GM12878 (cell line): ENCODE results near the gene RNF167. TPM values are rescaled to one million over a fixed set of nuclear protein-coding genes. Genes with fewer than 3 reads are reported as not detected.

Experiments
- CHD1 ChIP-seq: IDR thresholded peaks from 2 replicates; pipeline ENCODE4 v1.6.1; 2012; ENCODE audit warnings: low read depth, low read length, improper control_type of control experiment
- CHD4 ChIP-seq: fragments of 200-600 bp; sonication (generic); IDR thresholded peaks from 2 replicates; pipeline ENCODE4 v1.6.1; 2016; ENCODE audit warnings: mild to moderate bottlenecking
- EGR1 ChIP-seq, 2 experiments: IDR thresholded peaks; 1 replicate in 1 of 2; 2 replicates in 1 of 2; pipeline ENCODE4 v1.6.1; 2011 to 2012; ENCODE audit warnings: low read depth in 2 of 2, low read length in 2 of 2, borderline replicate concordance in 1 of 2, mild to moderate bottlenecking in 1 of 2, moderate library complexity in 1 of 2
- HDAC6 ChIP-seq: fragments of 200-600 bp; sonication (generic); IDR thresholded peaks from one replicate; pipeline ENCODE4 v1.8.0; 2017; ENCODE audit warnings: antibody characterized with exemption; ENCODE audit not compliant: unreplicated experiment
- MYB ChIP-seq: fragments of 150-350 bp; IDR thresholded peaks from 2 replicates; pipeline ENCODE4 v1.6.1; 2014; ENCODE audit warnings: mild to moderate bottlenecking, low read depth, low read length, borderline replicate concordance
- RAD51 ChIP-seq: fragments of 450-650 bp; IDR thresholded peaks from 2 replicates; pipeline ENCODE4 v1.6.1; 2016; ENCODE audit warnings: moderate library complexity, mild to moderate bottlenecking, inconsistent platforms
- REST ChIP-seq: IDR thresholded peaks from 2 replicates; pipeline ENCODE4 v1.6.1; 2012; ENCODE audit warnings: mild to moderate bottlenecking, low read depth, low read length
- RUNX3 ChIP-seq: IDR thresholded peaks from 2 replicates; pipeline ENCODE4 v1.6.1; 2012; ENCODE audit warnings: low read length, inconsistent platforms
- SKIL ChIP-seq: fragments of 450-650 bp; IDR thresholded peaks from 2 replicates; pipeline ENCODE4 v1.6.1; 2017; ENCODE audit warnings: mild to moderate bottlenecking, low read depth, inconsistent platforms; ENCODE audit not compliant: poor library complexity, severe bottlenecking
- SMC3 ChIP-seq: IDR thresholded peaks from 2 replicates; pipeline ENCODE4 v1.6.1; 2011; ENCODE audit warnings: low read length, improper control_type of control experiment, borderline replicate concordance
- SRF ChIP-seq, 2 experiments: IDR thresholded peaks; 2 replicates each; pipeline ENCODE4 v1.6.1; 2011; ENCODE audit warnings: low read depth in 2 of 2, low read length in 2 of 2, mild to moderate bottlenecking in 1 of 2, moderate library complexity in 1 of 2
- STAT1 ChIP-seq: fragments of 450-650 bp; conservative IDR thresholded peaks from 2 replicates; pipeline ENCODE4 v1.6.1; 2014; ENCODE audit warnings: antibody characterized with exemption, mild to moderate bottlenecking
- USF2 ChIP-seq: IDR thresholded peaks from 2 replicates; pipeline ENCODE4 v1.6.1; 2011; ENCODE audit warnings: low read depth, low read length, improper control_type of control experiment, borderline replicate concordance
- ZBTB4 ChIP-seq: fragments of 450-650 bp; formaldehyde crosslinking; IDR thresholded peaks from 2 replicates; pipeline ENCODE4 v1.4.0; 2022; ENCODE audit warnings: mild to moderate bottlenecking, moderate library complexity
- polyA plus RNA-seq, 11 experiments: library from polyadenylated mRNA; depleted of rRNA in 4 of 11; unstranded in 6 of 11; stranded (reverse) in 5 of 11; fragments of >200 nt; fragmentation: Nextera tagmentation in 4 of 11; fragmentation: Illumina TruSeq in 1 of 11; extraction: Ambion mirVana in 4 of 11; extraction: Trizol in 1 of 11; gene quantifications; 1 replicate in 1 of 11; 2 replicates in 10 of 11; pipeline versions ENCODE4 v1.2.1 to v1.2.3, GENCODE V29; 2011 to 2016; ENCODE audit warnings: inconsistent platforms in 2 of 11, missing spikeins in 2 of 11, low read depth in 1 of 11
- total RNA-seq, 4 experiments: library from RNA; depleted of rRNA in 3 of 4; stranded (reverse); fragments of >200 nt in 3 of 4; fragmentation: Illumina TruSeq in 1 of 4; extraction: Trizol in 1 of 4; gene quantifications; 2 replicates each; pipeline versions ENCODE4 v1.2.1 to v1.2.3, GENCODE V29; 2013 to 2021
- TF ChIP-seq, protein P1 (sequence below): IDR thresholded peaks from 2 replicates; pipeline ENCODE4 v1.6.1; 2012; ENCODE audit warnings: low read length, inconsistent platforms
- TF ChIP-seq, protein P2 (sequence below): IDR thresholded peaks from 2 replicates; pipeline ENCODE4 v1.6.1; 2012; ENCODE audit warnings: low read depth, low read length, improper control_type of control experiment

RNF167 gene
- total and polyA plus RNA-seq, 10 of the 15 experiments (the other 5 are each of a cell fraction or from before 2014, with no cell fraction given) = 33.6 to 147 (median 57.6) TPM

DNA sequence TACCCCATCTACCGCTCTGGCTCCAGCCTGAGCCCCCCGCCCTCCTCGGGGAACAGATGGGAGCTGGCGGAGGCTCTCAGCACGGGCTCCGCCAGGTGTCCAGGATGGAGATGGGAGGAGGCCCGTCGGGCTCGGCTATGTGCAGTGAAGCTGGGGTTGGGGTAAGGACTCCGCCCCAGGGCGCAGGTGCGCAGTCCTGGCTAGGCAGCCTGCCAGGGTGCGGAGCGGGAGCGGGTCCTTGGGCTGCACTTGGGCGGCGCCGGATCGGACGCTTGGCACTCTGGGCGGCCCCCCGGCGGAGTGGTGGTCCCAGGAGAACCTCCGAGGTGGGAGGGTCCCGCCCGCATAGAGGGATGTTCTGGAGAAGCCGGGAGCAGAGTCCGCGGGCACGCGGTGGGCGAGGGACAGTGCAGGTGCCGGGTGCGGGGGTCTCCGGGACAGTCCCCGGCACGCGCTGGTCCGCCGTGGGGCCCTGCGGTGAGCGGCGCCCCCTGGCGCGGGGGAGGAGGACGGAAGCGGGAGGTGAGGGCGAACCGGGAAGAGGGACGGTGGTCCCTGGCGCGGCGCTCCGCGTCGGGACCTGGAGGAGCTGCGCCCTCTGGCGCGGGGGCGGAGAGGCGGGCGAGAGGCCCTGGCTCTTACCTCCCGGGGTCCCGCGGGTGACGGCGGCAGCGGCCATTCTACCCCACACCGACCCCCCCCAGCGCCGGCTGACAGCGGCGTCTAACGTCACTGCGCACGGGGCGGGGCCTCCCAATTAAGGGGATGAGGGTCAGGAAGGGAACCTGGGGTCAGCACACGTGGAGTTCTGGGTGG, 47.1 kb downstream of the RNF167 start, which contains the start of gene CAMTA2 (continued):
- TF ChIP-seq CHD1 = no peak
- TF ChIP-seq USF2 = no peak
- TF ChIP-seq, protein P1, sequence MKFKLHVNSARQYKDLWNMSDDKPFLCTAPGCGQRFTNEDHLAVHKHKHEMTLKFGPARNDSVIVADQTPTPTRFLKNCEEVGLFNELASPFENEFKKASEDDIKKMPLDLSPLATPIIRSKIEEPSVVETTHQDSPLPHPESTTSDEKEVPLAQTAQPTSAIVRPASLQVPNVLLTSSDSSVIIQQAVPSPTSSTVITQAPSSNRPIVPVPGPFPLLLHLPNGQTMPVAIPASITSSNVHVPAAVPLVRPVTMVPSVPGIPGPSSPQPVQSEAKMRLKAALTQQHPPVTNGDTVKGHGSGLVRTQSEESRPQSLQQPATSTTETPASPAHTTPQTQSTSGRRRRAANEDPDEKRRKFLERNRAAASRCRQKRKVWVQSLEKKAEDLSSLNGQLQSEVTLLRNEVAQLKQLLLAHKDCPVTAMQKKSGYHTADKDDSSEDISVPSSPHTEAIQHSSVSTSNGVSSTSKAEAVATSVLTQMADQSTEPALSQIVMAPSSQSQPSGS = no peak
- TF ChIP-seq RUNX3 = peak; percentile 77
- no peak for TF ChIP-seq ZBTB4
- no peak; the same call in 1 of the 2 replicates for TF ChIP-seq STAT1
- no peak for TF ChIP-seq CHD4
- TF ChIP-seq HDAC6 = no peak
- TF ChIP-seq SKIL = no peak
- TF ChIP-seq, protein P2, sequence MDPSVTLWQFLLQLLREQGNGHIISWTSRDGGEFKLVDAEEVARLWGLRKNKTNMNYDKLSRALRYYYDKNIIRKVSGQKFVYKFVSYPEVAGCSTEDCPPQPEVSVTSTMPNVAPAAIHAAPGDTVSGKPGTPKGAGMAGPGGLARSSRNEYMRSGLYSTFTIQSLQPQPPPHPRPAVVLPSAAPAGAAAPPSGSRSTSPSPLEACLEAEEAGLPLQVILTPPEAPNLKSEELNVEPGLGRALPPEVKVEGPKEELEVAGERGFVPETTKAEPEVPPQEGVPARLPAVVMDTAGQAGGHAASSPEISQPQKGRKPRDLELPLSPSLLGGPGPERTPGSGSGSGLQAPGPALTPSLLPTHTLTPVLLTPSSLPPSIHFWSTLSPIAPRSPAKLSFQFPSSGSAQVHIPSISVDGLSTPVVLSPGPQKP = no peak
- no peak for TF ChIP-seq REST
- peak; percentile 23; the same call in 1 of the 2 replicates for TF ChIP-seq SMC3
- no peak for TF ChIP-seq MYB
- TF ChIP-seq RAD51 = no peak
- peak; percentile 82 to 91 for TF ChIP-seq SRF (IDR thresholded peaks at IDR 0.05; ENCODE audit: low read depth in 2 of 2, low read length in 2 of 2)
- TF ChIP-seq EGR1 (IDR thresholded peaks at IDR 0.05; ENCODE audit: borderline replicate concordance in 1 of 2, low read depth in 2 of 2, low read length in 2 of 2) = peak; percentile 48 to 88
